Endodermal cell (in vitro differentiated cells): ENCODE results near the gene ZNF335. TPM values are rescaled to one million over a fixed set of nuclear protein-coding genes. Genes with fewer than 3 reads are reported as not detected.

Experiments used
- DNase-seq: peaks from one replicate; pipeline ENCODE4 v3.0.0-alpha.2; 2017
- H3K27ac ChIP-seq: 2 replicates; pipeline ENCODE4 v1.5.1; 2013; ENCODE audit warnings: mild to moderate bottlenecking, low read depth, low read length, moderate library complexity
- H3K27me3 ChIP-seq: 2 replicates; pipeline ENCODE4 v1.6.1; 2013; ENCODE audit warnings: mild to moderate bottlenecking, low read length, moderate library complexity; ENCODE audit not compliant: insufficient read depth, control insufficient read depth, poor library complexity, severe bottlenecking
- H3K36me3 ChIP-seq: 2 replicates; pipeline ENCODE4 v1.7.0; 2013; ENCODE audit warnings: mild to moderate bottlenecking, low read length, moderate library complexity; ENCODE audit not compliant: control insufficient read depth, insufficient read depth
- H3K4me1 ChIP-seq: one replicate; pipeline ENCODE4 v1.7.0; 2013; ENCODE audit warnings: low read length; ENCODE audit not compliant: control insufficient read depth, insufficient read depth
- H3K4me3 ChIP-seq: 2 replicates; pipeline ENCODE4 v1.5.1; 2013; ENCODE audit warnings: mild to moderate bottlenecking, low read length, moderate library complexity
- H3K9ac ChIP-seq: 2 replicates; pipeline ENCODE4 v1.6.1; 2013; ENCODE audit warnings: mild to moderate bottlenecking, low read length, moderate library complexity; ENCODE audit not compliant: poor library complexity, severe bottlenecking; ENCODE audit errors: extremely low read depth
- H3K9me3 ChIP-seq: 2 replicates; pipeline ENCODE4 v1.6.1; 2013; ENCODE audit warnings: mild to moderate bottlenecking, low read length, moderate library complexity; ENCODE audit not compliant: control insufficient read depth
- H3K27ac Mint-ChIP-seq: 2 replicates; pipeline ENCODE4 v1.8.0; 2020; ENCODE audit warnings: mixed read lengths
- H3K27me3 Mint-ChIP-seq: 2 replicates; pipeline ENCODE4 v1.8.0; 2021; ENCODE audit warnings: mild to moderate bottlenecking, mixed read lengths; ENCODE audit not compliant: insufficient read depth
- H3K36me3 Mint-ChIP-seq: 2 replicates; pipeline ENCODE4 v1.8.0; 2020; ENCODE audit warnings: low read depth, mixed read lengths
- H3K4me1 Mint-ChIP-seq: 2 replicates; pipeline ENCODE4 v1.8.0; 2020; ENCODE audit warnings: mixed read lengths
- H3K4me3 Mint-ChIP-seq: 2 replicates; pipeline ENCODE4 v1.8.0; 2020; ENCODE audit warnings: mild to moderate bottlenecking, moderate library complexity, mixed read lengths
- H3K9me3 Mint-ChIP-seq: 2 replicates; pipeline ENCODE4 v1.8.0; 2020; ENCODE audit warnings: mild to moderate bottlenecking, mixed read lengths
- WGBS, 2 experiments: methylation state at CpG; one replicate each; pipeline versions ENCODE4 v1.1.5 to v1.1.7; 2013; ENCODE audit warnings: missing lambda C conversion rate in 2 of 2, mixed read lengths in 1 of 2; ENCODE audit not compliant: insufficient coverage in 1 of 2, insufficient read length in 1 of 2; 5-methylcytosine and 5-hydroxymethylcytosine counted together
- total RNA-seq, 2 donors: library from RNA; stranded (reverse); fragmentation: NEBNext Ultra II Directional in 1 of 2; extraction: Animal tissue kit (Norgen Biotek cat#: 25700) in 1 of 2; gene quantifications; 2 replicates in 1 of 2; 3 replicates in 1 of 2; pipeline ENCODE4 v1.2.1, GENCODE V29; 2021
- TF ChIP-seq, protein P1 (sequence below): fragments of 200-600 bp; sonication (generic); conservative IDR thresholded peaks from 2 replicates; pipeline ENCODE4 v1.5.0; 2021; ENCODE audit warnings: antibody characterized with exemption, mild to moderate bottlenecking

Gene ZNF335
- total RNA-seq, 2 donors from 2014 or later, result 18.3 to 21.0 TPM

DNA sequence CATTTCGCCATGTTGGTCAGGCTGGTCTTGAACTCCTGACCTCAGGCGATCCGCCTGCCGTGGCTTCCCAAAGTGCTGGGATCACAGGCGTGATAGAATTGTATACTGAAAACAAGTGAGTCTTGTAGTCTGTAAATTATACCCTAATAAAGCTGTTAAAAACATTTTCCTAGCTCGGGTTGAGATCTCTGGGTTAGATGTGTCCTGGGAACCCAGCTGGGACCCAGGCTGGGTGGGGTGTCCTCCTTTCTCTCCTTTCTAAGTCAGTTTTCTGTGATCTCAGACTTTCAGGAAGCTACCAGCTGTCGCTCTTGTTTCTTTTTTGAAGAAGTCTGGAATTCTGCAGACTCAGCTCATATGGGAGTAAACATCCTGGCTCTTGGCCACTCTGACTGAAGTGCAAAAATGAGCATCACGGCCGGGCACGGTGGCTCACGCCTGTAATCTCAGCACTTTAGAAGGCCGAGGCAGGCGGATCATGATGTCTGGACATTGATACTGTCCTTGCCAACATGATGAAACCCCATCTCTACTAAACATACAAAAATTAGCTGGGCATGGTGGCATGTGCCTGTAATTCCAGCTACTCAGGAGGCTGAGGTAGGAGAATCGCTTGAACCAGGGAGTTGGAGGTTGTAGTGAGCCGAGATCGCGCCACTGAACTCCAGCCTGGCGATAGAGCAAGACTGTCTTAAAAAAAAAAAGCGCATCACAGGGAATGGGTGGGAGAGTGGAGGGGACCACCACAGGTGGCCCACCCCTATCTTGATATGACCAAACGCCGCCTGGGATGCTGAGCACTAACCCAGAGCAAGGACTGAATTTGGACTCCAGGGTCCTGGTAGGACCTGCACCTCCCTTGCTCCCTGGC, 47.4 kb downstream of the ZNF335 start:
- Histone ChIP-seq H3K27ac (no peak overlapping the region), H3K4me1 (peaks cover 4% of the 10 kb centered on the region), H3K9ac (no peak overlapping the region), H3K27me3 (no peaks in the 10 kb centered on the region), H3K9me3 (no peaks in the 10 kb centered on the region), H3K36me3 (no peaks in the 10 kb centered on the region), H3K4me3 (no peak overlapping the region)
- 85 to 93% methylated on average over 12 to 21 of the region's 21 CpGs for WGBS, 2 experiments
- TF ChIP-seq, protein P1, sequence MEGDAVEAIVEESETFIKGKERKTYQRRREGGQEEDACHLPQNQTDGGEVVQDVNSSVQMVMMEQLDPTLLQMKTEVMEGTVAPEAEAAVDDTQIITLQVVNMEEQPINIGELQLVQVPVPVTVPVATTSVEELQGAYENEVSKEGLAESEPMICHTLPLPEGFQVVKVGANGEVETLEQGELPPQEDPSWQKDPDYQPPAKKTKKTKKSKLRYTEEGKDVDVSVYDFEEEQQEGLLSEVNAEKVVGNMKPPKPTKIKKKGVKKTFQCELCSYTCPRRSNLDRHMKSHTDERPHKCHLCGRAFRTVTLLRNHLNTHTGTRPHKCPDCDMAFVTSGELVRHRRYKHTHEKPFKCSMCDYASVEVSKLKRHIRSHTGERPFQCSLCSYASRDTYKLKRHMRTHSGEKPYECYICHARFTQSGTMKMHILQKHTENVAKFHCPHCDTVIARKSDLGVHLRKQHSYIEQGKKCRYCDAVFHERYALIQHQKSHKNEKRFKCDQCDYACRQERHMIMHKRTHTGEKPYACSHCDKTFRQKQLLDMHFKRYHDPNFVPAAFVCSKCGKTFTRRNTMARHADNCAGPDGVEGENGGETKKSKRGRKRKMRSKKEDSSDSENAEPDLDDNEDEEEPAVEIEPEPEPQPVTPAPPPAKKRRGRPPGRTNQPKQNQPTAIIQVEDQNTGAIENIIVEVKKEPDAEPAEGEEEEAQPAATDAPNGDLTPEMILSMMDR, result no peak
- Mint-ChIP-seq H3K27me3 (peaks cover 11% of the 10 kb centered on the region), H3K4me3 (no peak overlapping the region), H3K27ac (no peak overlapping the region), H3K9me3 (no peaks in the 10 kb centered on the region), H3K36me3 (no peaks in the 10 kb centered on the region), H3K4me1 (peaks cover 15% of the 10 kb centered on the region)
- DNase-seq, result no peak

GRCh38 chr20:45921337-45922189, 50.4 kb downstream of the ZNF335 start:
- H3K9ac ChIP-seq, result no peak overlapping the region
- H3K27ac Mint-ChIP-seq, result no peak overlapping the region
- TF ChIP-seq, protein P1, result no peak

DNA sequence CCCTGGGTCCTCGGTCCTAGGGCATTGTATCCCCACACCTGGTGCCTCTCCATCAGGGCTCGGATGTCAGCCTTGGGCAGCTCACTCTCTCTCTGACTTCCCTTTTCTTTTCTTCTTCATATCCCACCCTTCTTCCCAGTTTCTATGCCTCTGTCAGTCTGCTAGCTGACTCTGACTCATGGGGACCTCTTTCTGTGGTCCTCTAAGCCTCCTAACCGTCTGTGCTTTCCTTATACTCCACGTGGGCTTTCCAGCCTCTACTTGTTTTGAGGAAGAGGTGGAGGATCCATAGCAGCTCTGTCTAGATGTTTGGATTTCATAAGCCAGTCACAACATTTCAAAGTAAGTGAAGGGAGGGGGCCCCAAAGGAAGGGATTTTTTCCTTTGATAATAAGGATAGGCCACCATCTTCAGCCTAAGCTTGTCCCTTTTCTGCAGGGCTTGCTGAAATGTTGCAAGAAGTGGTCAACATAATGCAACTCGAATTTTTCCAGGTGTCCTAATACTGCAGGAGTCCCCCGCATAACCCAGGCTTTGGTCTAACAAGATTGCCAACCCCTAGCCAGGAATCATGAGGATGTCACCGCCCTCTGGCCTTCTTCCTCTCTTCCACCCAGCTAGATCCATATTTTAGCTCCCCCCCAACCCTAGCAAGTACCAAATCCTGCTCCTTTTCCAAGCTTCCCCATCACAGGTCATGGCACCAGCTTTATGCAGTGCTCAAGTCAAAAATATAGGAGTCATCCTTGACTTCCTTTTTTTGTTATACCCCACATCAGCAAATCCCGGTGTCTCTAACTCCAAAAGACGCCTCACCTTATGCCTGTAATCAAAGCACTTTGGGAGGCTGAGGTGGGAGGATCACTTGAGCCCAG, 51.3 kb downstream of the ZNF335 start:
- Mint-ChIP-seq H3K4me3 (no peak overlapping the region), H3K27ac (no peak overlapping the region), H3K36me3 (no peaks in the 10 kb centered on the region), H3K9me3 (no peaks in the 10 kb centered on the region), H3K4me1 (peaks cover 6% of the 10 kb centered on the region), H3K27me3 (peaks cover 25% of the 10 kb centered on the region)
- DNase-seq, result no peak
- Histone ChIP-seq H3K9me3 (no peaks in the 10 kb centered on the region), H3K4me1 (peaks cover 3% of the 10 kb centered on the region), H3K27me3 (peaks cover 6% of the 10 kb centered on the region), H3K9ac (no peak overlapping the region), H3K27ac (no peak overlapping the region), H3K36me3 (no peaks in the 10 kb centered on the region), H3K4me3 (no peak overlapping the region)
- TF ChIP-seq, protein P1, result no peak
- WGBS, 2 experiments, result 86 to 88% methylated on average over 8 to 9 of the region's 9 CpGs

More at GRCh38 chr20:45921337-45922189, 50.4 kb downstream of the ZNF335 start:
- Histone ChIP-seq H3K4me1 (peaks cover 4% of the 10 kb centered on the region), H3K4me3 (no peak overlapping the region), H3K27me3 (no peaks in the 10 kb centered on the region), H3K36me3 (no peaks in the 10 kb centered on the region), H3K9me3 (no peaks in the 10 kb centered on the region), H3K27ac (no peak overlapping the region)
- Mint-ChIP-seq H3K4me1 (peaks cover 11% of the 10 kb centered on the region), H3K36me3 (no peaks in the 10 kb centered on the region), H3K27me3 (peaks cover 20% of the 10 kb centered on the region), H3K4me3 (no peak overlapping the region), H3K9me3 (no peaks in the 10 kb centered on the region)
- no peak for DNase-seq
- 87 to 91% methylated on average over 6 to 11 of the region's 11 CpGs for WGBS, 2 experiments
